Activated naive CD8-positive, alpha-beta T cell (primary cell): Measurements from ENCODE around the gene VAMP2.
A peak's percentile ranks its signal among the peaks of the same experiment; 100 is the strongest.

ENCODE experiments used
- H3K27ac Mint-ChIP-seq: one replicate; pipeline ENCODE4 v1.8.0; 2021; ENCODE audit warnings: mixed read lengths
- H3K27me3 Mint-ChIP-seq: one replicate; pipeline ENCODE4 v1.8.0; 2021; ENCODE audit warnings: mixed read lengths
- H3K36me3 Mint-ChIP-seq: one replicate; pipeline ENCODE4 v1.8.0; 2021; ENCODE audit warnings: mixed read lengths
- H3K4me1 Mint-ChIP-seq: one replicate; pipeline ENCODE4 v1.8.0; 2021; ENCODE audit warnings: low read depth, mixed read lengths
- H3K4me3 Mint-ChIP-seq: one replicate; pipeline ENCODE4 v1.8.0; 2021; ENCODE audit warnings: mild to moderate bottlenecking, mixed read lengths
- H3K9me3 Mint-ChIP-seq: one replicate; pipeline ENCODE4 v1.8.0; 2021; ENCODE audit warnings: low read depth, mixed read lengths

Gene VAMP2

DNA sequence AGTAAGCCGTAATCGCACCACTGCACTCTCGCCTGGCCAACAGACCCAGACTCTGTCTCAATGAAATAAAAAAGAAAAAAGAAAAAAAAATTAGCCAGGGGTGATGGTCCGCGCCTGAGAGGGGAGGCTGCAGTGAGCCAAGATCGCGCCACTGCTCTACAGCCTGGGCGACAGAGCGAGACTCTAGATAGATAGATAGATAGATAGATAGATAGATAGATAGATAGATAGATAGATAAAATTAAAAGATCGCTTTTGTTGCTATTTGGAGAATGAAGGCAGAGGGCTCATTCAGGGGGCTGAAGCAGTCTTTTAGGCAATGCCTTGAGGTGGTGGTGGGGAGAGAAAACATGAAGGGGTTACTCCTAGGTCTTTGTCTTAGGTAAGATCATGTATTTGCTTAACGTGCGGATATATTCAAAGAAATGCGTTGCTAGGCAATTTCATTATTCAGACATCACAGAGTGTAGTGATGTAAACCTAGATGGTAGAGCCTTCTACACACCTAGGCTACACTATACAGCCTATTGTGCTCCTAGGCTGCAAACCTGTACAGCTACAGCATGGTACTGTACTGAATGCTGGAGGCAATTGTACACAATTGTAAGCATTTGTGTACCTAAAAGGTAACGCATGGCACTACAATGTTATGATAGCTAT is 34.5 kb downstream of the VAMP2 start:
- no peak overlapping the region for H3K27ac Mint-ChIP-seq
- no peak overlapping the region for H3K4me3 Mint-ChIP-seq
- peaks cover 38% of the 10 kb centered on the region for H3K4me1 Mint-ChIP-seq
- no peaks in the 10 kb centered on the region for H3K9me3 Mint-ChIP-seq
- H3K36me3 Mint-ChIP-seq: no peaks in the 10 kb centered on the region
- peaks cover 3% of the 10 kb centered on the region for H3K27me3 Mint-ChIP-seq

DNA sequence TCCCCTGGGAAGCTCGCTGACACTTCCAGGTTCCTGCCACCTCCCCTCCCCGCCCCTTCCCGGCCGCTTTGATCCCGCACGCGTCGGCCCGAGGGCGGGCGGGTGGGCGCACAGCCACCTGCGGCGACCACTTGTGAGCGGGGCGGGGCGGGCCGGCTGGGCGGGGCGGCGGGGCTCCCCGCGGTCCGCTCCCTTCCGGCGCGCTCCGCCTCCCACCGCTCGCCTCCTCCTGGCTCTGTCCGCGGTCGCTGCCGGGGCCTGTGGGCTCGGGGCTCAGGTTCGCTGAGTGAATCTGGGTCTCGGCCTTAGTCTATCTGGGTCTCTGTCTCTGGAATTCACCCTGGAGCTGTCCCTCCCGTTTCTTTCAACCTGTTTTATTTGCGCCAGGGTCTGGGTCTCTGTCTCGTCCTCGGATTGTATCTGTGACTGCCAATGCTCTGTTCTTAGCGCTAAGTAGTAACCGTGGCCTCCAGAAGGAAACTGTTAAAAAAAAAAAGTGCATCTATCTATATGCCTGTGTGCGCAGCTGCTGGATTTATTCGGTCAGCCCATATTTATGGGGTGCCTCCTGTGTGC is 36.2 kb downstream of the VAMP2 start:
- Mint-ChIP-seq H3K4me3 (peak overlapping the region; percentile 93), H3K36me3 (no peaks in the 10 kb centered on the region), H3K9me3 (no peaks in the 10 kb centered on the region), H3K27me3 (peaks cover 4% of the 10 kb centered on the region), H3K4me1 (peaks cover 44% of the 10 kb centered on the region), H3K27ac (peak overlapping the region; percentile 85)

DNA sequence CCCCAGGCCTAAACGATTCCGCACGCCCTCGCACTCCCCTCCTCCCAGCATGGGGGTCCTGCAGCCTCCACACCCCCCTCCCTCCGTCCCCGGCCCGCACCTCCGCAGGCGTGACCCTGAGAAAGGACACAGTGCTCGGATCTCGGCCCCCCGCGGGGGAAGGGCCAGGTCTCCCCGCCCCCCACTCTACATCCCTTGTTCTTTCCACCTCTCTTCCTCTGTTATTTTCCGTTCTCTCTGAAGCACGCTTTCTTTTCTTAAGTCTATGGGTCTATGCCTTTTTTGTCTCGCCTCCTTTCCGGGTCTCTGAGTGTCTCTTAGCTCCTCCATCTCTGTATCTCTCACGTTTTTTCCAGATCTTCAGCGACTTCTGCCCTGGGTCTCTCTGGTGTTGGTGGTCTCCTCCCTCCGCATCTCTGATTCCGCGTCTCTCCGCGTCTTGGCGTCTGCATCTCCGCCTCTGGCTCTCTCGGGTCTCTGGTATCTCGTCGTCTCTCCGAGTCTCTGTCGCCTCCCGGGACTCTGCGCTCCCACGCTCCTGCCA is 36.7 kb downstream of the VAMP2 start:
- H3K4me3 Mint-ChIP-seq: peak overlapping the region; percentile 91
- H3K4me1 Mint-ChIP-seq: peaks cover 45% of the 10 kb centered on the region
- no peaks in the 10 kb centered on the region for H3K36me3 Mint-ChIP-seq
- peaks cover 4% of the 10 kb centered on the region for H3K27me3 Mint-ChIP-seq
- H3K27ac Mint-ChIP-seq: peak overlapping the region; percentile 95
- no peaks in the 10 kb centered on the region for H3K9me3 Mint-ChIP-seq

DNA sequence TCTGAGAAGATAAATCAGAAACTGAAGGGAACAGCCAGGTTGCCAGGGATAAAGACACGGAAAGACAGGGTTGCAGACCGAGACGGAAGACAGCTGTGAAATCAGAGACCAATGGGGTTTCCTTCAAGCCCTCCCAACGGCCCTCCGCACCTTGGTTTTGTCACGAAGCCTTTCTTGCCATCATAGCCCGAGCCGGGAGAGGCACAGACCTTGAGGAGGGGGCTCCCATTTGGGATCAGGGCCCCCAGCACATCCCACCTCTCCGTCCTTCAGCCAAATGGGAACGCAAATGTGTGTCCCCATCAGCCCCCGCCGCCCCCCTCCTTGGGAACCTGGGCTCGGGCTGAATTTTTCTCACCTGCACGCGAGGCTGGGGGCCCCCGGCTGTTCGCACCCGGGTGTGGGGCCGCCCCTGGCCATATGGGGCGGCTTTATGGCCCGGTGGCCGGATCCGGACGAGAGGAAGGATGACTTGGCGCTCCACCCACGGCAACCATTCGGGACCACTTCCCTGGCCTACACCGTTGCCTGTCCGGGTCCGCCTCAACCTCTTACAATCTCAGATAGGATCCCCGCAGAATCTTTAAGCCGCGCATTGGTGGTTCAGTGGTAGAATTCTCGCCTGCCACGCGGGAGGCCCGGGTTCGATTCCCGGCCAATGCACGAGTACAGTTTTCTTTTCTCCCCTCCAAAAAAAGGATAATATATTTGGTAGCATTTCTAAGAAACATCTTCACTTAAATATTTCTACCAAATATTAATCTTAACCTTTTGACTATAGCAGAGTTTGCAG is 37.4 kb downstream of the VAMP2 start:
- peak overlapping the region; percentile 91 for H3K4me3 Mint-ChIP-seq
- H3K36me3 Mint-ChIP-seq: no peaks in the 10 kb centered on the region
- peaks cover 4% of the 10 kb centered on the region for H3K27me3 Mint-ChIP-seq
- H3K9me3 Mint-ChIP-seq: no peaks in the 10 kb centered on the region
- H3K4me1 Mint-ChIP-seq: peaks cover 51% of the 10 kb centered on the region
- peak overlapping the region; percentile 95 for H3K27ac Mint-ChIP-seq

DNA sequence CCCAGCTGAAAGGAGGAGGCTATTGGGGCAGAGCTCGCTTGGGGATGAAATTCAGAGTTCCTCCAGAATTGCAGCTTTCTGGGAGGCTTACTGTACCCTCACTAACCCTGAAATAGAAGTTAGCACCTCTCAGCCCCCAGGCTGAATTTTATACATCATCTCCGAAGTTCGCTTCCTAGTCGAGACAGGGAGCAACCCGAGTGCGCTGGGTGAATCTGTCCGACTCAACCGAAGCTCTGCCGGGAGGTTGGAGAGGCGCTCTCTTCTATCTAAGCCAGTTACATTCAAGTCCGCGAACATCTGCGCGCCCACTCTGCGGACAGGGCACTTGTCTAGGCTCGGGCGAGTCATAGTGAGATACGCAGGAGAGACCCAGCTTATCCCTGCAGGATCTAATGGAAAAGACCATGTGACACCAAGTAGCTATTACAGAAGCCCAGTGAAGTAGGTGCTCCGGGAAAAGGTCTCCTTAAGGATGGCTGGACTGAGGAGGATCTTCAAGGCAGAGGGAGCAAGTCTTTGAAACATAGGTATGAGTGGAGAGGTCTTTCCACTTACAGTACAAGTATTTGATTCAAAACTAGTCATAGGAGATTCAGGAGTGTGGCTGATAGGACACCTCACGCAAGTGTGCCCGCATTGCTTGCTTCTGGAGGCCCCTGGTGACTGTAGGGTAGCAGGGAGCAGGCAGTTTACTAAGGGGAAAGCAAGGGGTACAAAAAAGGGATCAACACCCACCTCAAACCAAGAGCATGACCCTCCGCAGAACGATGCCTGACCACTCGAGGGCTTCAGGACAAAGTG is 38.2 kb downstream of the VAMP2 start:
- peak overlapping the region; percentile 91 for H3K4me3 Mint-ChIP-seq
- no peaks in the 10 kb centered on the region for H3K36me3 Mint-ChIP-seq
- no peaks in the 10 kb centered on the region for H3K9me3 Mint-ChIP-seq
- peak overlapping the region; percentile 95 for H3K27ac Mint-ChIP-seq
- peaks cover 58% of the 10 kb centered on the region for H3K4me1 Mint-ChIP-seq
- H3K27me3 Mint-ChIP-seq: peaks cover 6% of the 10 kb centered on the region

DNA sequence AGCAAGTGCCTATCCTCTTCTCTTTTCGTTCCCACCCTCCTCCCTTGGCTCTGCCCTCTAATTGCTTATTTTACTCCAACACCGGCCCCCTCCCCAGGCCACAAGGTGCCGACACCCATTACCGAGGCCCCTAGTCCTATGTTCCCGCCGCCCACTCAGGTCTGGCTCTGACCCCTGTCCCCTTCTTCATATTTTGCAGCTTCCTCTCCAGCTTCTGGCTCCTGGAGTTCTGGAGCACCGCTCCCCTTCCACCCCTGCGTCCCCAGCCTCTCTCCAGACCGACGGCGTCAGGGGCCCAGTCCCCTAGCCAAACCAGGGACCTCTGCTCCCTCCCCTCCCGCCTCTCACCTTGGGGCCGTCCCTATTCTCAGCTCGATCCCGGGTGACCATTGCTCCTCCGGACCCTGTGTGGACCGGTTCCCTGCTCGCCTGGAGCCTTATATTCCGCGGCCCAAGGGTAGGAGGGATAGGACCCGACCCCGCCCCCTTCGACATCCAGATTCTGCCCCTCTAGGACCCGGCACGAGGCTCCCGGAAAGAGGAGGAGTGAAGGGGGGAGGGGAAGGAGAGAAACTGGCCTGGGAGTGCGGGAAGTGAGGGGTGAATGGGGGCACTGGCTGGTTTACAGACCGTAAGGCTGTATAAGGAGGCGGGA is 38.9 kb downstream of the VAMP2 start, which contains the start of gene HES7:
TSS of gene HES7 (minus strand) at position 412 of the 655 bp plus-strand sequence. CDS start at position 390, 22 bp downstream.
- Mint-ChIP-seq H3K4me3 (peak within 1 kb of the TSS; percentile 91), H3K27ac (peak within 1 kb of the TSS; percentile 95), H3K9me3 (no peaks in the 10 kb centered on the region), H3K36me3 (no peaks in the 10 kb centered on the region), H3K27me3 (peaks cover 6% of the 10 kb centered on the region), H3K4me1 (peaks cover 62% of the 10 kb centered on the region)

DNA sequence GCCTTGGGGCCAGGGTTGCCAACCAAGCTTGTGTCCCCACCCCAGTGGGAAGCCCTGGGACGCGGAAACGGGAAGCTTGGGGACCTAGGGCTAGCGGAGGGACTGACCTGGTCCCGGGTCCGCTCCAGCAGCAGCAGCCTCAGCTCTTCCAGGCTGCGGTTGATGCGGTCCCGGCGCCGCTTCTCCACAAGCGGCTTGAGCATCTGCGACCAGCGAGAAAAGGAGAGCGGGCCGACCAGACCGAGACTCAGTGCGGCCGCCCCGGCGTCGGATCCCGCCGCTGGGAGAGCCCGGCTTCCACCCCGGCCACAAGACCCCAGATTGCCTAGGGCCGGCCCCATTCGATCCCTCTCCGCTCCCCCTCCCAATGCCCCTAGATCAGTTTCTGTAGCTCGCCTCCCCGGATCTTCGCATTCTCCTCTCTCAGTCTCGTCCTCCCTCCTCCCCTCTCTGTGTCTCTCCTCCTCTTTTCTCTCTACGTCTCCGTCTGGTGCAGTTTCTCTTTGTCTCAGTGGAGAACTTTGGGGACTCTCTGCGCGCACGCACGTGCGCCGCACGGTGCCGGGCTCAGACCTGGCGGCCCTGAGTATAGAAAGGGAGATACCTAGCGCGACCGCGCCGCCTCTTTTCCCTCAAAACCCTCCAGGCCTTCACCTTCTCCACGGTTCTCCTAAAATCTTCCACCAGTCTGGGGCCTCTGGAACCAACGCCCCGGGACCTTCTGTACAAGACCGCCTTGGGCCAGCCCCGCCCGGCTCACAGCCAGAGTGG is 39.6 kb downstream of the VAMP2 start:
- no peaks in the 10 kb centered on the region for H3K9me3 Mint-ChIP-seq
- H3K27ac Mint-ChIP-seq: peak overlapping the region; percentile 71
- H3K27me3 Mint-ChIP-seq: peaks cover 6% of the 10 kb centered on the region
- no peaks in the 10 kb centered on the region for H3K36me3 Mint-ChIP-seq
- H3K4me1 Mint-ChIP-seq: peaks cover 69% of the 10 kb centered on the region
- peak overlapping the region; percentile 91 for H3K4me3 Mint-ChIP-seq

DNA sequence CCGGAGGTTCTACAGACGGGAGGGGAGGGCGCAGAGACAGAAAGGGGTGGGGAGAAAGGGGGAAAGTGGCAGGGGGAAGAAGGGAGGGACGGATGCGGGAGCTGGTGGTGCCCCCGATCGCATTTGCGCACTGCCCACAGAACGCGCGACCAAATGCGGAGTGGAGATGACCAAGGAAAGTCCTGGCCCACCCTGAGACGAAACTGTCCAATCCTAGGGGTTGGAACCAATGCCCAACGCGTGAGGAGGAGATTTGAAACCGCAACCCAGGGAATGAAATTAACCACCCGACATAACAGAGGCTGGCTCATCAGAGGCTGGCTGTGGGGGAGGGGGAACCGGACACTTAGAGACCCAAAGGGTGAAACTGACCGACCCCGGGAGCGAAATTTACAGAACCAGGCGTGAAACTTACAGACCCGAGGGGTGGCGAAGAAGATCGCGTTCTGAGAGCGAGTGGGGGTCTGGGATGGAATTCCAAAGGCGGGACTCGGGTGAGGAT is 40.3 kb downstream of the VAMP2 start:
- H3K36me3 Mint-ChIP-seq: no peaks in the 10 kb centered on the region

DNA sequence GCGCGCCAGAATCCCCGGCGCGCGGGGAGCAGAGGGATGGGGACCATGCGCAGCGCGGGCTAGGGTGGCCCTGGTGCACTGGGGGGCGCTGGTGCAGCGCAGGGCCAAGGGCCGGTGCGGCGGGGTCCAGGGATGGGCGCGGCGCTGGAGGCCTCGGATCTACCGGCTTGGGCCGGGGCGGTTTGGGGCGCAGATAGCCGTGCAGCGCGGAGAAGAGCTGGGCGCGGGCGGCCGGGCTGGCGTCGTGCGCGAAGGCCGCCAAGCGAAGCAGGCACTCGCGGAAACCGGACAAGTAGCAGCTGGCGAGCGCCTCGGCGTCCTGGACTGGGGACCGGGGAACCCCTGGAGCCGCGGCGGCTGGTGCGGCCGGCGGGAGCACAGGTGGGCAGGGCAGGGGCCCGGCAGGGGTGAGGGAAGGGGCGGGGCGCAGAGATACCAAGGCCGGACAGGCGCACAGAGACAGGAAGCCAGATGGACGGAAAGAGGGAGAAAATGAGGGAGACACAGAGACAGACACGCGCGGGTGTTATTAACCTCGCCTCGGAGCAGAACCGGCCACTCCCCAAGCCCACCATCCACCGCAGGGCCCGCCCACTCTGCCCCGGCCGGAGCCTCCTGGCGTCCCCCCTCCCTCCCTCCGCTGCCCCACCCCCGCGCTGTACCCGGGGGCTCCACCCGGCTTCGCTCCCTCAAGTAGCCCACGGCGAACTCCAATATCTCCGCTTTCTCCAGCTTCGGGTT is 40.9 kb downstream of the VAMP2 start:
- Mint-ChIP-seq H3K27me3 (peaks cover 3% of the 10 kb centered on the region), H3K27ac (no peak overlapping the region), H3K36me3 (no peaks in the 10 kb centered on the region), H3K4me3 (peak overlapping the region; percentile 91), H3K4me1 (peaks cover 70% of the 10 kb centered on the region), H3K9me3 (no peaks in the 10 kb centered on the region)

More for the DNA sequence above, 40.3 kb downstream of the VAMP2 start:
- Mint-ChIP-seq H3K27ac (no peak overlapping the region), H3K4me3 (peak overlapping the region; percentile 91), H3K9me3 (no peaks in the 10 kb centered on the region), H3K27me3 (peaks cover 6% of the 10 kb centered on the region), H3K4me1 (peaks cover 74% of the 10 kb centered on the region)

DNA sequence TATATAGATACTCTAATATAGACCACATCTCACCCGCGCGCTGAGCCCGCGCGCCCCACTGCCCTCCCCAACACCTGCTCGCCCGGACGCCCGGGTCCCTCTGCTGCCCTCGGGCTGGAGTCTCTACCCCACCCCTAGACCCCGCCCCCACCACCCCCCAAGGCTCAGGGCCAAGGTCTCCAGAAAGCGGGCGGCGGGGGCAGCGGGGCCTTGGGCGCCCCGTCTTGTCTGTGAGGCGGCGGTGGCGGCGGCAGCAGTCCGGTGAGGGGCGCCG is 41.4 kb downstream of the VAMP2 start:
- Mint-ChIP-seq H3K27ac (no peak overlapping the region), H3K27me3 (peaks cover 7% of the 10 kb centered on the region), H3K9me3 (no peaks in the 10 kb centered on the region), H3K4me1 (peaks cover 67% of the 10 kb centered on the region), H3K36me3 (no peaks in the 10 kb centered on the region), H3K4me3 (peak overlapping the region; percentile 89)

DNA sequence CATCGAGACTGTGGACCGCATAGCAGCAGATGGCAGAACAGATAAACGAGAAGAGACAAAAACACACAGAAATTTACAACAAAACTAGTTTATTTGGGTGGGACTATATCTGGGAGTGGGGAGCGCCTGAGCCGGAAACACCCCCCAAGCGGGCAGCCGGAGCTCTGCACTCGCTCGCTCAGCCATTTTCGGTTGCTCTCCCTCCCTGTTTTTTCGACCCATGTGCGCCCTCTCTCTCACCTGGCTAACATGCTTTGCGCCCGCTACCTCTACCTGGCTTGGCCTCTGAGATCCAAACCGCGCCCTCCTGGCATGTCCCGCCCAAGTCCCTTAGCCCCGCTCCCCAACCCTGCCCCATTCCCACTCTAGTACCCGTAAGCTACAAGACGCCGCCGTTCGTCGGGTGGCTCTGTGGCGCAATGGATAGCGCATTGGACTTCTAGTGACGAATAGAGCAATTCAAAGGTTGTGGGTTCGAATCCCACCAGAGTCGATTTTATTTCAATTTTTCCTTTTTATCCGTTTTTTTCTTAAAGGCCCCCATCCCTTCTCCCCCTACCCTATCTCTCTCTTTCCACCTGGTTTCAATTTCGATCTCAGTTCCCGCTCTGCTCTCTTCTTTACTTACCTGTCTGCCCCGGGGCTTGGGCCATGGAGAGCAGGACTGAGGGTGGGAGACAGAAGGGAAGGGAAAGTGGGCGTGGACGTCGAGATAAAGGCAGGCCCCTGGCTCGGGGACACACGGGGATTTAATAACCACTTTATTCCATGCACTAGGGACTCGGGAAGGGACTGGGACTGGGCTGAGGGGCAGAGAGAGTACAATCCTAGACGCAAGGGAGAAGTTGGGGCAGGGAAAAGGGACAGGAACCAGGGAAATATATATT is 42.0 kb downstream of the VAMP2 start:
- Mint-ChIP-seq H3K36me3 (no peaks in the 10 kb centered on the region), H3K4me1 (peaks cover 63% of the 10 kb centered on the region), H3K27me3 (peaks cover 9% of the 10 kb centered on the region), H3K9me3 (no peaks in the 10 kb centered on the region), H3K27ac (peak overlapping the region; percentile 99), H3K4me3 (peak overlapping the region; percentile 89)
